ENCODE data around the gene GPR78.

GRCh38 chr4:8542776-8543525 lies 37.2 kb upstream of the GPR78 start:
- TF ChIP-seq CEBPB (IDR thresholded peaks at IDR 0.05; ENCODE audit: low read depth, low read length) = no peak
- no peak for TF ChIP-seq EZH2 (IDR thresholded peaks at IDR 0.05; ENCODE audit: low read depth, low read length, severe bottlenecking)
- no peak for TF ChIP-seq POLR2A (IDR thresholded peaks at IDR 0.05; ENCODE audit: control extremely low read depth in 1 of 2, low read depth in 2 of 2, low read length in 2 of 2)
- TF ChIP-seq GTF2F1 (IDR thresholded peaks at IDR 0.05; ENCODE audit: borderline replicate concordance, low read depth, low read length) = no peak
- no peak for TF ChIP-seq JUND (IDR thresholded peaks at IDR 0.05; ENCODE audit: low read length)

All from H1 (cell line).